HEK293 (cell line): Measurements from ENCODE around the gene ARHGAP10.
A peak's percentile ranks its signal among the peaks of the same experiment; 100 is the strongest.
"Not testable (repeated sequence)": the region's sequence is repeated elsewhere in the genome, so short reads cannot be mapped to it uniquely, and the experiment has no call there.

Experiments used
- CTCF ChIA-PET: fragments of 350-600 bp; formaldehyde crosslinking; extraction: SDS; loops from one replicate; lab custom pipeline; 2021; ENCODE audit warnings: antibody characterized with exemption; lab: Yijun Ruan, JAX
- POLR2A ChIA-PET: fragments of 300-600 bp; formaldehyde crosslinking; extraction: SDS; loops from one replicate; lab custom pipeline; 2020; ENCODE audit warnings: antibody characterized with exemption, inconsistent platforms; lab: Yijun Ruan, JAX
- H3K27ac ChIP-seq: fragments of 200-500 bp; sonication (Bioruptor generic); 2 replicates; pipeline ENCODE4 v1.5.1; 2014; ENCODE audit warnings: low read depth, low read length, control low read depth, inconsistent platforms; ENCODE audit errors: extremely low read depth
- H3K36me3 ChIP-seq, 2 experiments: fragments of 200-500 bp in 1 of 2; sonication (Bioruptor generic) in 1 of 2; 1 replicate in 1 of 2; 2 replicates in 1 of 2; pipeline ENCODE4 v1.5.1; 2014 to 2017; ENCODE audit warnings: inconsistent platforms in 2 of 2, low read length in 2 of 2; ENCODE audit not compliant: control insufficient read depth in 2 of 2, insufficient read depth in 1 of 2
- H3K4me1 ChIP-seq: fragments of 200-500 bp; sonication (Bioruptor generic); 2 replicates; pipeline ENCODE4 v1.5.1; 2014; ENCODE audit warnings: mild to moderate bottlenecking, low read length, inconsistent platforms; ENCODE audit not compliant: control insufficient read depth, insufficient read depth
- H3K4me3 ChIP-seq: 2 replicates; pipeline ENCODE4 v1.5.1; 2011; ENCODE audit warnings: low read depth, mild to moderate bottlenecking, control low read depth, low read length, moderate library complexity
- H3K9me3 ChIP-seq: fragments of 200-500 bp; sonication (Bioruptor generic); 2 replicates; pipeline ENCODE4 v1.5.1; 2014; ENCODE audit warnings: low read depth, low read length, inconsistent platforms; ENCODE audit not compliant: control insufficient read depth, insufficient read depth
- FEZF1 ChIP-seq: fragments of 450-650 bp; formaldehyde crosslinking; IDR thresholded peaks from 2 replicates; pipeline ENCODE4 v1.5.1; 2016; ENCODE audit warnings: missing biosample characterization, missing genetic modification characterization
- IKZF3 ChIP-seq: fragments of 450-650 bp; IDR thresholded peaks from 2 replicates; pipeline ENCODE4 v1.5.0; 2018; ENCODE audit warnings: missing biosample characterization, mild to moderate bottlenecking, missing genetic modification characterization, moderate library complexity
- MEIS1 ChIP-seq: sonication (generic); formaldehyde crosslinking; IDR thresholded peaks from 2 replicates; pipeline ENCODE4 v1.8.1; 2022; ENCODE audit warnings: missing genetic modification reagents, mild to moderate bottlenecking, borderline replicate concordance
- WT1 ChIP-seq: fragments of 450-650 bp; formaldehyde crosslinking; IDR thresholded peaks from 2 replicates; pipeline ENCODE4 v1.5.1; 2016; ENCODE audit warnings: missing biosample characterization, missing genetic modification characterization
- ZBTB17 ChIP-seq: fragments of 450-650 bp; formaldehyde crosslinking; IDR thresholded peaks from 2 replicates; pipeline ENCODE4 v1.5.1; 2016; ENCODE audit warnings: missing biosample characterization, missing genetic modification characterization
- ZIC2 ChIP-seq: fragments of 450-650 bp; formaldehyde crosslinking; IDR thresholded peaks from 2 replicates; pipeline ENCODE4 v1.5.1; 2016; ENCODE audit warnings: missing biosample characterization, missing genetic modification characterization
- ZNF548 ChIP-seq: fragments of 450-650 bp; formaldehyde crosslinking; IDR thresholded peaks from 2 replicates; pipeline ENCODE4 v1.5.1; 2016; ENCODE audit warnings: missing biosample characterization, missing genetic modification characterization
- ZNF596 ChIP-seq: fragments of 450-650 bp; IDR thresholded peaks from 2 replicates; pipeline ENCODE4 v1.5.0; 2018; ENCODE audit warnings: missing biosample characterization, mild to moderate bottlenecking, missing genetic modification characterization, moderate library complexity
- TF ChIP-seq, protein P1 (sequence below): fragments of 450-650 bp; formaldehyde crosslinking; IDR thresholded peaks from 2 replicates; pipeline ENCODE4 v1.5.1; 2016; ENCODE audit warnings: missing biosample characterization, missing genetic modification characterization, low read depth
- TF ChIP-seq, protein P2 (sequence below): fragments of 450-650 bp; formaldehyde crosslinking; IDR thresholded peaks from 2 replicates; pipeline ENCODE4 v1.5.1; 2017; ENCODE audit warnings: missing biosample characterization, missing genetic modification characterization
- TF ChIP-seq, protein P3 (sequence below): fragments of 450-650 bp; formaldehyde crosslinking; IDR thresholded peaks from 2 replicates; pipeline ENCODE4 v1.5.1; 2016; ENCODE audit warnings: missing biosample characterization, missing genetic modification characterization, borderline replicate concordance
- TF ChIP-seq, protein P4 (sequence below): fragments of 450-650 bp; formaldehyde crosslinking; IDR thresholded peaks from 2 replicates; pipeline ENCODE4 v1.5.1; 2017; ENCODE audit warnings: missing biosample characterization, missing genetic modification characterization
- TF ChIP-seq, protein P5 (sequence below): fragments of 450-650 bp; formaldehyde crosslinking; IDR thresholded peaks from 2 replicates; pipeline ENCODE4 v1.5.1; 2016; ENCODE audit warnings: missing biosample characterization, missing genetic modification characterization

Gene ARHGAP10

DNA sequence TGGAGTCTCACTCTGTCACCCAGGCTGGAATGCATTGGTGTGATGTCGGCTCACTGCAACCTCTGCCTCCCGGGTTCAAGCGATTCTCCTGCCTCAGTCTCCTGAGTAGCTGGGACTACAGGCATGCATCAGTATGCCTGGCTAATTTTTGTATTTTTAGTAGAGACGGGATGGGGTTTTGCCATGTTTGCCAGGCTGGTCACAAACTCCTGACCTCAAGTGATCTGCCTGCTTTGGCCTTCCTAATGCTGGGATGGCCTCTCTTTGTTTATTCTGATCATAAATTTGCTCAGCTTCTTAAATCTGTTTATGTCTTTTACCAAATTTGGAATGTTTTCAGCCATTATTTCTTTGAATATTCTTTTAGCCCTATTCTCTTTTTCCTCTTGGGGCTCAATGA is 67.2 kb downstream of the ARHGAP10 start:
- H3K4me3 ChIP-seq, H3K36me3 ChIP-seq, POLR2A ChIA-PET, H3K9me3 ChIP-seq, CTCF ChIA-PET, H3K27ac ChIP-seq: not testable (repeated sequence)
- H3K4me1 ChIP-seq: peaks cover 17% of the 10 kb centered on the region
- TF ChIP-seq, protein P1, sequence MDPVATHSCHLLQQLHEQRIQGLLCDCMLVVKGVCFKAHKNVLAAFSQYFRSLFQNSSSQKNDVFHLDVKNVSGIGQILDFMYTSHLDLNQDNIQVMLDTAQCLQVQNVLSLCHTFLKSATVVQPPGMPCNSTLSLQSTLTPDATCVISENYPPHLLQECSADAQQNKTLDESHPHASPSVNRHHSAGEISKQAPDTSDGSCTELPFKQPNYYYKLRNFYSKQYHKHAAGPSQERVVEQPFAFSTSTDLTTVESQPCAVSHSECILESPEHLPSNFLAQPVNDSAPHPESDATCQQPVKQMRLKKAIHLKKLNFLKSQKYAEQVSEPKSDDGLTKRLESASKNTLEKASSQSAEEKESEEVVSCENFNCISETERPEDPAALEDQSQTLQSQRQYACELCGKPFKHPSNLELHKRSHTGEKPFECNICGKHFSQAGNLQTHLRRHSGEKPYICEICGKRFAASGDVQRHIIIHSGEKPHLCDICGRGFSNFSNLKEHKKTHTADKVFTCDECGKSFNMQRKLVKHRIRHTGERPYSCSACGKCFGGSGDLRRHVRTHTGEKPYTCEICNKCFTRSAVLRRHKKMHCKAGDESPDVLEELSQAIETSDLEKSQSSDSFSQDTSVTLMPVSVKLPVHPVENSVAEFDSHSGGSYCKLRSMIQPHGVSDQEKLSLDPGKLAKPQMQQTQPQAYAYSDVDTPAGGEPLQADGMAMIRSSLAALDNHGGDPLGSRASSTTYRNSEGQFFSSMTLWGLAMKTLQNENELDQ (tag by site-specific recombination): peak; percentile 85

DNA sequence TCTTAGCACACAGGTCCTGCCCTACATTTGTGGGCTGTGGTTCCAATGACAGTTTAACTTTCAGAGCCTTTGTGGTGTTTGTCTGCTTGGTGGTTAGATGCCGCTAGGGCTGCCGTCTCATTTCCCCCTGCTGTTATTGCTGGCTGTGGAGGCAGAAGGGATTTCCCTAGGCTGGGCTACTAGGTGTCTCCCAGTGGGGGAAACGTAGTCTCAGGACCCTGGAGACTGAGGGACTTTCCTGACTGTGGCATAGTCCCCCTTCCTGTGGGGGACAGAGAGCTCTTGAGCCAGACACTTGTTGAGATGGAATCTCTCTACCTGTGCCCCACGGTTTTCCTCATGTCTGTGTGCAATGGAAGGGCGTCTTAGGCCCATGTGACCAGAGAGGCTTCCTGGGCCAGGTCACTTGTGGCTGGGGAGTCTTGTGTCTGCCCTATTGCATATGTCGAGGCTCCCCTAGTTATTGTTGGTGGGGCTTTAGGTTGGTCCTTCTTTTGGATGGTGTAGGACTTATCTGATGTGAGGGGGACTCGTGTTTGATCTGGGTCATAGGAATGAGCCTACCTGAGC is 68.2 kb downstream of the ARHGAP10 start:
- ChIA-PET CTCF (no interaction called here), POLR2A (no interaction called here)
- no peaks in the 10 kb centered on the region for H3K9me3 ChIP-seq
- peaks cover 15% of the 10 kb centered on the region for H3K4me1 ChIP-seq
- H3K36me3 ChIP-seq: no peaks in the 10 kb centered on the region
- no peak overlapping the region for H3K27ac ChIP-seq
- no peak overlapping the region for H3K4me3 ChIP-seq
- TF ChIP-seq ZNF548: no peak
- TF ChIP-seq ZIC2 (tag by site-specific recombination): peak; percentile 23; the same call in 1 of the 2 replicates
- TF ChIP-seq, all 188 proteins: peak for 1

DNA sequence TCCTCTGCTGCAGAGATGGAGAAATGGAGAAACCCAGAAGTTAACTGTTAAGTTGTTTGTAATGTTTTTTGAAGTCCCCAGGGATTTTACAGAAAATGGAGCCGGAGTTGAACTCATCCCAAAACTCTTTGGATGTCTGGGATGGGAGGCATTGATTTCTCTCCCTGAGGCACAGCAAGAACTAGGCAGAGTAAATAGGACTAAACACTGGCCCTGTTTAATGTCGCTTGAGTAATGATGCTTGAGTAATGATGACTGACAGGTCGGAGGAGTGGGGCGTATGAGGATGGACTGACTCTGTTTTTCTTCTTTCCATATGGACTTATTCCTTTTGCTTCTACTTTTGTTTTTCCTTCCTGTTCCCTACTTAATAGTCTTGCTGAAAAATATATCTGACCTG is 69.9 kb downstream of the ARHGAP10 start:
- H3K27ac ChIP-seq: no peak overlapping the region
- POLR2A ChIA-PET: no interaction called here
- H3K36me3 ChIP-seq: no peaks in the 10 kb centered on the region
- TF ChIP-seq WT1 (tag by site-specific recombination) (peak; percentile 79), ZNF596 (tag by site-specific recombination) (no peak), IKZF3 (tag by site-specific recombination) (peak; percentile 65), MEIS1 (no peak), ZBTB17 (tag by site-specific recombination) (peak; percentile 44; the same call in 1 of the 2 replicates), FEZF1 (no peak)
- TF ChIP-seq, protein P2, sequence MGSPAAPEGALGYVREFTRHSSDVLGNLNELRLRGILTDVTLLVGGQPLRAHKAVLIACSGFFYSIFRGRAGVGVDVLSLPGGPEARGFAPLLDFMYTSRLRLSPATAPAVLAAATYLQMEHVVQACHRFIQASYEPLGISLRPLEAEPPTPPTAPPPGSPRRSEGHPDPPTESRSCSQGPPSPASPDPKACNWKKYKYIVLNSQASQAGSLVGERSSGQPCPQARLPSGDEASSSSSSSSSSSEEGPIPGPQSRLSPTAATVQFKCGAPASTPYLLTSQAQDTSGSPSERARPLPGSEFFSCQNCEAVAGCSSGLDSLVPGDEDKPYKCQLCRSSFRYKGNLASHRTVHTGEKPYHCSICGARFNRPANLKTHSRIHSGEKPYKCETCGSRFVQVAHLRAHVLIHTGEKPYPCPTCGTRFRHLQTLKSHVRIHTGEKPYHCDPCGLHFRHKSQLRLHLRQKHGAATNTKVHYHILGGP: no peak
- TF ChIP-seq, protein P3, sequence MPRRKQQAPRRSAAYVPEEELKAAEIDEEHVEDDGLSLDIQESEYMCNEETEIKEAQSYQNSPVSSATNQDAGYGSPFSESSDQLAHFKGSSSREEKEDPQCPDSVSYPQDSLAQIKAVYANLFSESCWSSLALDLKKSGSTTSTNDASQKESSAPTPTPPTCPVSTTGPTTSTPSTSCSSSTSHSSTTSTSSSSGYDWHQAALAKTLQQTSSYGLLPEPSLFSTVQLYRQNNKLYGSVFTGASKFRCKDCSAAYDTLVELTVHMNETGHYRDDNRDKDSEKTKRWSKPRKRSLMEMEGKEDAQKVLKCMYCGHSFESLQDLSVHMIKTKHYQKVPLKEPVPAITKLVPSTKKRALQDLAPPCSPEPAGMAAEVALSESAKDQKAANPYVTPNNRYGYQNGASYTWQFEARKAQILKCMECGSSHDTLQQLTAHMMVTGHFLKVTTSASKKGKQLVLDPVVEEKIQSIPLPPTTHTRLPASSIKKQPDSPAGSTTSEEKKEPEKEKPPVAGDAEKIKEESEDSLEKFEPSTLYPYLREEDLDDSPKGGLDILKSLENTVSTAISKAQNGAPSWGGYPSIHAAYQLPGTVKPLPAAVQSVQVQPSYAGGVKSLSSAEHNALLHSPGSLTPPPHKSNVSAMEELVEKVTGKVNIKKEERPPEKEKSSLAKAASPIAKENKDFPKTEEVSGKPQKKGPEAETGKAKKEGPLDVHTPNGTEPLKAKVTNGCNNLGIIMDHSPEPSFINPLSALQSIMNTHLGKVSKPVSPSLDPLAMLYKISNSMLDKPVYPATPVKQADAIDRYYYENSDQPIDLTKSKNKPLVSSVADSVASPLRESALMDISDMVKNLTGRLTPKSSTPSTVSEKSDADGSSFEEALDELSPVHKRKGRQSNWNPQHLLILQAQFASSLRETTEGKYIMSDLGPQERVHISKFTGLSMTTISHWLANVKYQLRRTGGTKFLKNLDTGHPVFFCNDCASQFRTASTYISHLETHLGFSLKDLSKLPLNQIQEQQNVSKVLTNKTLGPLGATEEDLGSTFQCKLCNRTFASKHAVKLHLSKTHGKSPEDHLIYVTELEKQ (tag by site-specific recombination): peak; percentile 45; the same call in 1 of the 2 replicates
- TF ChIP-seq, protein P4, sequence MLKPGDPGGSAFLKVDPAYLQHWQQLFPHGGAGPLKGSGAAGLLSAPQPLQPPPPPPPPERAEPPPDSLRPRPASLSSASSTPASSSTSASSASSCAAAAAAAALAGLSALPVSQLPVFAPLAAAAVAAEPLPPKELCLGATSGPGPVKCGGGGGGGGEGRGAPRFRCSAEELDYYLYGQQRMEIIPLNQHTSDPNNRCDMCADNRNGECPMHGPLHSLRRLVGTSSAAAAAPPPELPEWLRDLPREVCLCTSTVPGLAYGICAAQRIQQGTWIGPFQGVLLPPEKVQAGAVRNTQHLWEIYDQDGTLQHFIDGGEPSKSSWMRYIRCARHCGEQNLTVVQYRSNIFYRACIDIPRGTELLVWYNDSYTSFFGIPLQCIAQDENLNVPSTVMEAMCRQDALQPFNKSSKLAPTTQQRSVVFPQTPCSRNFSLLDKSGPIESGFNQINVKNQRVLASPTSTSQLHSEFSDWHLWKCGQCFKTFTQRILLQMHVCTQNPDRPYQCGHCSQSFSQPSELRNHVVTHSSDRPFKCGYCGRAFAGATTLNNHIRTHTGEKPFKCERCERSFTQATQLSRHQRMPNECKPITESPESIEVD (tag by site-specific recombination): peak; percentile 47; the same call in 1 of the 2 replicates
- TF ChIP-seq, protein P5, sequence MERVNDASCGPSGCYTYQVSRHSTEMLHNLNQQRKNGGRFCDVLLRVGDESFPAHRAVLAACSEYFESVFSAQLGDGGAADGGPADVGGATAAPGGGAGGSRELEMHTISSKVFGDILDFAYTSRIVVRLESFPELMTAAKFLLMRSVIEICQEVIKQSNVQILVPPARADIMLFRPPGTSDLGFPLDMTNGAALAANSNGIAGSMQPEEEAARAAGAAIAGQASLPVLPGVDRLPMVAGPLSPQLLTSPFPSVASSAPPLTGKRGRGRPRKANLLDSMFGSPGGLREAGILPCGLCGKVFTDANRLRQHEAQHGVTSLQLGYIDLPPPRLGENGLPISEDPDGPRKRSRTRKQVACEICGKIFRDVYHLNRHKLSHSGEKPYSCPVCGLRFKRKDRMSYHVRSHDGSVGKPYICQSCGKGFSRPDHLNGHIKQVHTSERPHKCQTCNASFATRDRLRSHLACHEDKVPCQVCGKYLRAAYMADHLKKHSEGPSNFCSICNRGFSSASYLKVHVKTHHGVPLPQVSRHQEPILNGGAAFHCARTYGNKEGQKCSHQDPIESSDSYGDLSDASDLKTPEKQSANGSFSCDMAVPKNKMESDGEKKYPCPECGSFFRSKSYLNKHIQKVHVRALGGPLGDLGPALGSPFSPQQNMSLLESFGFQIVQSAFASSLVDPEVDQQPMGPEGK (tag by site-specific recombination): no peak
- no peaks in the 10 kb centered on the region for H3K9me3 ChIP-seq
- CTCF ChIA-PET: no interaction called here
- H3K4me3 ChIP-seq: no peak overlapping the region
- peaks cover 15% of the 10 kb centered on the region for H3K4me1 ChIP-seq
